PC-9 (cell line): Measurements from ENCODE around the gene COL13A1. TPM values are rescaled to one million over a fixed set of nuclear protein-coding genes. Genes with fewer than 3 reads are reported as not detected.

Source experiments
- BruUV-seq: library from RNA; stranded (reverse); fragments of 400-500 nt; replicated peaks from 2 replicates; lab custom pipeline; 2021; lab: Mats Ljungman, UMichigan
- CTCF ChIA-PET: fragments of 300-600 bp; sonication (Branson Sonifier 250); formaldehyde crosslinking; loops from one replicate; lab custom pipeline; 2022; ENCODE audit warnings: antibody characterized with exemption; lab: Charles Lee
- POLR2A ChIA-PET: fragments of 300-600 bp; sonication (Branson Sonifier 250); formaldehyde crosslinking; loops from one replicate; lab custom pipeline; 2022; ENCODE audit warnings: antibody characterized with exemption; ENCODE audit not compliant: unreplicated experiment; lab: Charles Lee
- DNase-seq, 2 experiments: peaks; one replicate each; pipeline versions ENCODE4 v3.0.0 to v3.0.0-alpha.2; 2015 to 2022; ENCODE audit warnings: mixed read lengths in 1 of 2
- H2AFZ ChIP-seq: fragments of 200-600 bp; sonication (generic); 2 replicates; pipeline ENCODE4 v1.8.1; 2017; ENCODE audit warnings: antibody characterized with exemption
- H3F3A ChIP-seq: fragments of 200-600 bp; sonication (generic); 2 replicates; pipeline ENCODE4 v1.8.1; 2017; ENCODE audit warnings: antibody characterized with exemption, mild to moderate bottlenecking, low read depth; ENCODE audit not compliant: insufficient read depth
- H3K27ac ChIP-seq: fragments of 200-600 bp; sonication (generic); 2 replicates; pipeline ENCODE4 v1.6.1; 2016; ENCODE audit warnings: mixed run types
- H3K27me3 ChIP-seq: fragments of 200-600 bp; sonication (generic); 2 replicates; pipeline ENCODE4 v1.6.1; 2016; ENCODE audit warnings: low read depth, mixed run types; ENCODE audit not compliant: insufficient read depth
- H3K36me3 ChIP-seq: fragments of 200-600 bp; sonication (generic); 2 replicates; pipeline ENCODE4 v1.6.1; 2016; ENCODE audit warnings: low read depth, mixed run types
- H3K4me1 ChIP-seq: fragments of 200-600 bp; sonication (generic); replicated peaks from 2 replicates; pipeline ENCODE4 v1.6.1; 2016; ENCODE audit warnings: mixed run types; ENCODE audit not compliant: insufficient read depth
- H3K4me2 ChIP-seq: fragments of 200-600 bp; sonication (generic); 2 replicates; pipeline ENCODE4 v1.6.1; 2017; ENCODE audit warnings: mixed run types
- H3K4me3 ChIP-seq: fragments of 200-600 bp; sonication (generic); 2 replicates; pipeline ENCODE4 v1.6.1; 2016; ENCODE audit warnings: mixed run types
- H3K79me2 ChIP-seq: fragments of 200-600 bp; sonication (generic); 2 replicates; pipeline ENCODE4 v1.6.1; 2017; ENCODE audit warnings: low read depth, mixed run types
- H3K9me2 ChIP-seq: fragments of 200-600 bp; sonication (generic); 2 replicates; pipeline ENCODE4 v1.8.1; 2017; ENCODE audit warnings: mild to moderate bottlenecking; ENCODE audit not compliant: insufficient read depth
- H3K9me3 ChIP-seq: fragments of 200-600 bp; sonication (generic); 2 replicates; pipeline ENCODE4 v1.8.1; 2016; ENCODE audit warnings: low read depth; ENCODE audit not compliant: insufficient read depth
- H4K20me1 ChIP-seq: fragments of 200-600 bp; sonication (generic); 2 replicates; pipeline ENCODE4 v1.8.1; 2017; ENCODE audit not compliant: insufficient read depth
- EZH2 ChIP-seq: fragments of 200-600 bp; sonication (generic); IDR thresholded peaks from 2 replicates; pipeline ENCODE4 v1.8.0; 2017; ENCODE audit warnings: antibody characterized with exemption, low read depth
- intact Hi-C: fragments of 100-400 bp; cut with micrococcal nuclease; formaldehyde crosslinking; loops from one replicate; pipeline ENCODE4 v1.10.0; 2022; ENCODE audit not compliant: unreplicated experiment
- total RNA-seq: library from RNA; stranded (reverse); gene quantifications from 2 replicates; pipeline ENCODE4 v1.2.3, GENCODE V29; 2021
- TF ChIP-seq, protein P1 (sequence below): fragments of 200-600 bp; sonication (generic); conservative IDR thresholded peaks from 2 replicates; pipeline ENCODE4 v1.6.1; 2017; ENCODE audit warnings: mixed run types, antibody characterized with exemption, mild to moderate bottlenecking, moderate library complexity

Gene COL13A1
- total RNA-seq, 1 experiment from 2014 or later: 1.6 TPM

DNA sequence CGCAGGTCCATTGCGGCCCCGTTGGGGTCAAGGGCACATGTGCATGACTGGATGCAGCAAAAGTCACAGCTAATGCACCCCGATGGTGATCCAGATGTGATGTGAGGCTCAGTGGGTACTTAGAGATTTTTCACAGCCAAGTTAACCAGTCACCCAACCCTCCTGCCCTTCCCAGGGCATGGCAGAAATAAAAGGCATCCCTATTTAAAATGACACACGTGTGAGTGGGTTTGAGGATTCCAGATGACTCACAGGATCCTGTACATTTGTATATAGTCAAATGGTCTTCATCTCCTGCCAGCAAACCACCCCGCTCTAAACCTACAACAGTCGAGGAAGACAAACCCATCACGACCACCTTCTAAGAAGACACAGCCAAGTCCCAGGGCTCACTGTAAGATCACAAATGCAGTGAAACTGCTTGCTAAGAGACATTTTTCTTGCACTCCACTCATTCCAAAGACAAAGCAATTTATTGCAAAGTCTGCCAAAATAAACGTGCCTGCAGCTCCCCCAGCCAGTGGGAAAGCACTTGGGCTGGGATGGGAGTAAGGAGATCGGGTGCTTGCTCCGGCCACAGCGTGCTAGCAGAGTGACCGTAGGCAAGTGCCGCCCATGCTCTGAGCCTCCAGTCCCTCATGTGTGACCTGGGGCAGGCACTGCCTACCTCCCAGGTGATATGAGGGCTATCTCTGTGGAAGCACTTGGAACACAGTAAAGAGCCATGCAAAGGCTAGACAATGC, 164.4 kb downstream of the COL13A1 start:
- DNase-seq: no peak
- intact Hi-C loops: no loop called here
- Histone ChIP-seq H3K9me2 (no peaks in the 10 kb centered on the region), H3K27me3 (peaks cover 71% of the 10 kb centered on the region), H3K36me3 (no peaks in the 10 kb centered on the region), H4K20me1 (no peaks in the 10 kb centered on the region), H3K4me2 (no peak overlapping the region), H3K4me1 (no peaks in the 10 kb centered on the region), H3K4me3 (no peak overlapping the region), H3K79me2 (no peaks in the 10 kb centered on the region), H3K27ac (no peak overlapping the region), H2AFZ (no peak overlapping the region), H3F3A (no peaks in the 10 kb centered on the region), H3K9me3 (no peaks in the 10 kb centered on the region)
- ChIA-PET CTCF (no interaction called here), POLR2A (no interaction called here)
- no TSS peak for BruUV-seq
- TF ChIP-seq EZH2: no peak
- TF ChIP-seq, protein P1, sequence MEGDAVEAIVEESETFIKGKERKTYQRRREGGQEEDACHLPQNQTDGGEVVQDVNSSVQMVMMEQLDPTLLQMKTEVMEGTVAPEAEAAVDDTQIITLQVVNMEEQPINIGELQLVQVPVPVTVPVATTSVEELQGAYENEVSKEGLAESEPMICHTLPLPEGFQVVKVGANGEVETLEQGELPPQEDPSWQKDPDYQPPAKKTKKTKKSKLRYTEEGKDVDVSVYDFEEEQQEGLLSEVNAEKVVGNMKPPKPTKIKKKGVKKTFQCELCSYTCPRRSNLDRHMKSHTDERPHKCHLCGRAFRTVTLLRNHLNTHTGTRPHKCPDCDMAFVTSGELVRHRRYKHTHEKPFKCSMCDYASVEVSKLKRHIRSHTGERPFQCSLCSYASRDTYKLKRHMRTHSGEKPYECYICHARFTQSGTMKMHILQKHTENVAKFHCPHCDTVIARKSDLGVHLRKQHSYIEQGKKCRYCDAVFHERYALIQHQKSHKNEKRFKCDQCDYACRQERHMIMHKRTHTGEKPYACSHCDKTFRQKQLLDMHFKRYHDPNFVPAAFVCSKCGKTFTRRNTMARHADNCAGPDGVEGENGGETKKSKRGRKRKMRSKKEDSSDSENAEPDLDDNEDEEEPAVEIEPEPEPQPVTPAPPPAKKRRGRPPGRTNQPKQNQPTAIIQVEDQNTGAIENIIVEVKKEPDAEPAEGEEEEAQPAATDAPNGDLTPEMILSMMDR: no peak

GRCh38 chr10:69968830-69969229, 167.1 kb downstream of the COL13A1 start:
- Histone ChIP-seq H3K27me3 (peaks cover 89% of the 10 kb centered on the region), H3K9me2 (no peaks in the 10 kb centered on the region), H3K27ac (no peak overlapping the region), H2AFZ (no peak overlapping the region), H3K4me2 (no peak overlapping the region), H4K20me1 (no peaks in the 10 kb centered on the region), H3K79me2 (no peaks in the 10 kb centered on the region), H3K36me3 (no peaks in the 10 kb centered on the region), H3F3A (no peaks in the 10 kb centered on the region), H3K9me3 (no peaks in the 10 kb centered on the region), H3K4me1 (no peaks in the 10 kb centered on the region), H3K4me3 (no peak overlapping the region)
- TF ChIP-seq, protein P1: no peak; the same call in 1 of the 2 replicates
- TF ChIP-seq EZH2: no peak
- ChIA-PET POLR2A (no interaction called here), CTCF (no interaction called here)
- intact Hi-C loops: no loop called here
- no TSS peak for BruUV-seq
- DNase-seq: peak in 1 of 2 experiments; percentile 18

- intact Hi-C loops: no loop called here
- POLR2A ChIA-PET: no interaction called here
- no peaks in the 10 kb centered on the region for H3K9me2 ChIP-seq
- no peak overlapping the region for H3K4me2 ChIP-seq
- no peak overlapping the region for H3K4me3 ChIP-seq
- H3K36me3 ChIP-seq: no peaks in the 10 kb centered on the region
- no peak overlapping the region for H2AFZ ChIP-seq
- H3K79me2 ChIP-seq: no peaks in the 10 kb centered on the region
- H3K9me3 ChIP-seq: no peaks in the 10 kb centered on the region
- H4K20me1 ChIP-seq: no peaks in the 10 kb centered on the region
- no TSS peak for BruUV-seq
- CTCF ChIA-PET: interaction anchor here (0.6 kb wide), 1 partner anchor 300 kb away, joined by 3 read pairs; no protein-coding TSS in a partner anchor
- H3K4me1 ChIP-seq: no peaks in the 10 kb centered on the region
- H3K27me3 ChIP-seq: peaks cover 88% of the 10 kb centered on the region
- no peak for TF ChIP-seq EZH2
- TF ChIP-seq, protein P1: no peak
- H3K27ac ChIP-seq: no peak overlapping the region
- DNase-seq: no peak
- no peaks in the 10 kb centered on the region for H3F3A ChIP-seq
Measured at GRCh38 chr10:69969977-69970376, 168.3 kb downstream of the COL13A1 start.
